Thoracic aorta (tissue), 2 donors: ENCODE results near the gene PDGFC. TPM values are rescaled to one million over a fixed set of nuclear protein-coding genes. Genes with fewer than 3 reads are reported as not detected.

Experiments used
- ATAC-seq: fragments of 150-250 bp; one replicate; pipeline ENCODE4 v1.8.0; 2017; ENCODE audit warnings: low read depth; ENCODE audit not compliant: insufficient number of reproducible peaks, low FRiP score
- DNase-seq: peaks from one replicate; pipeline ENCODE4 v3.0.0-alpha.2; 2020; ENCODE audit warnings: low spot score
- H3K27ac ChIP-seq, 2 donors: fragments of 200-600 bp; sonication (generic); 1 replicate in 1 of 2; 2 replicates in 1 of 2; pipeline ENCODE4 v1.5.1; 2016; ENCODE audit warnings: mild to moderate bottlenecking in 2 of 2, moderate library complexity in 2 of 2
- H3K27me3 ChIP-seq: fragments of 200-600 bp; sonication (generic); replicated peaks from 2 replicates; pipeline ENCODE4 v1.6.0; 2016; ENCODE audit warnings: mild to moderate bottlenecking; ENCODE audit not compliant: insufficient read depth
- H3K36me3 ChIP-seq: fragments of 200-600 bp; sonication (generic); one replicate; pipeline ENCODE4 v1.5.1; 2016
- H3K4me1 ChIP-seq, 2 donors: fragments of 200-600 bp; sonication (generic); 1 replicate in 1 of 2; 2 replicates in 1 of 2; pipeline versions ENCODE4 v1.5.1 to v1.6.0; 2016; ENCODE audit warnings: low read depth in 2 of 2, mild to moderate bottlenecking in 1 of 2; ENCODE audit not compliant: control insufficient read depth in 1 of 2
- H3K4me3 ChIP-seq: fragments of 200-600 bp; sonication (generic); 2 replicates; pipeline ENCODE4 v1.5.1; 2016; ENCODE audit warnings: mild to moderate bottlenecking
- H3K9me3 ChIP-seq: fragments of 200-600 bp; sonication (generic); 2 replicates; pipeline ENCODE4 v1.5.1; 2016
- total RNA-seq, 2 donors: library from RNA; depleted of rRNA; stranded (reverse); fragments of >200 nt; gene quantifications; one replicate each; pipeline versions ENCODE4 v1.1.0 to v1.2.3, GENCODE V29; 2016
- TF ChIP-seq, protein P1 (sequence below): fragments of 200-600 bp; sonication (generic); IDR thresholded peaks from one replicate; pipeline ENCODE4 v1.5.1; 2019; ENCODE audit warnings: antibody characterized with exemption

The PDGFC gene
- total RNA-seq, 2 donors from 2014 or later = 31.4 to 32.8 TPM

DNA sequence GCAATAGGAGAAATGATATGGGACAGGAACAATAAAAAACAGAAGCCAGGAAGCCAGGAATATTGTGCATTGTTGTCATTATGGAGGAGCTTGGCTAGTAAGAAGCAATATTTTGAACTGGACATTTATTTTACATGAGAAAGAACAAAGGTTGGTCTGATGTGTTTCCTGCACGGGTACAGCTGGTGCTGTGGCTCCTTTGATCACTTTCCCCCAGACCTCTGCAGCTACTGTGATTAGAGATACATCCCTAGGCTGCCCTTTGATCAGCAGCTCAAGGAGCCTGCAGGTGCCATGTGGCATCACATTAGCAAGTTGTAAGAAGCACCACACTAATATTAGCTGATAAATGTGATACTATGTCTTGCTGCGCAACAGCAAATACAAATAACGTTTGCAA is 2.5 kb downstream of the PDGFC start:
- TF ChIP-seq, protein P1, sequence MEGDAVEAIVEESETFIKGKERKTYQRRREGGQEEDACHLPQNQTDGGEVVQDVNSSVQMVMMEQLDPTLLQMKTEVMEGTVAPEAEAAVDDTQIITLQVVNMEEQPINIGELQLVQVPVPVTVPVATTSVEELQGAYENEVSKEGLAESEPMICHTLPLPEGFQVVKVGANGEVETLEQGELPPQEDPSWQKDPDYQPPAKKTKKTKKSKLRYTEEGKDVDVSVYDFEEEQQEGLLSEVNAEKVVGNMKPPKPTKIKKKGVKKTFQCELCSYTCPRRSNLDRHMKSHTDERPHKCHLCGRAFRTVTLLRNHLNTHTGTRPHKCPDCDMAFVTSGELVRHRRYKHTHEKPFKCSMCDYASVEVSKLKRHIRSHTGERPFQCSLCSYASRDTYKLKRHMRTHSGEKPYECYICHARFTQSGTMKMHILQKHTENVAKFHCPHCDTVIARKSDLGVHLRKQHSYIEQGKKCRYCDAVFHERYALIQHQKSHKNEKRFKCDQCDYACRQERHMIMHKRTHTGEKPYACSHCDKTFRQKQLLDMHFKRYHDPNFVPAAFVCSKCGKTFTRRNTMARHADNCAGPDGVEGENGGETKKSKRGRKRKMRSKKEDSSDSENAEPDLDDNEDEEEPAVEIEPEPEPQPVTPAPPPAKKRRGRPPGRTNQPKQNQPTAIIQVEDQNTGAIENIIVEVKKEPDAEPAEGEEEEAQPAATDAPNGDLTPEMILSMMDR = no peak
- peak overlapping the region; percentile 94 to 97 for H3K27ac ChIP-seq
- peak overlapping the region; percentile 74 for H3K4me3 ChIP-seq
- no peaks in the 10 kb centered on the region for H3K36me3 ChIP-seq
- DNase-seq (no peak), ATAC-seq (no peak)
- H3K27me3 ChIP-seq = no peaks in the 10 kb centered on the region
- no peaks in the 10 kb centered on the region for H3K9me3 ChIP-seq
- peaks cover 17 to 53% of the 10 kb centered on the region in 2 donors for H3K4me1 ChIP-seq

GRCh38 chr4:156968479-156968984 is 3.1 kb downstream of the PDGFC start:
- TF ChIP-seq, protein P1 = peak; percentile 79
- Histone ChIP-seq H3K36me3 (no peaks in the 10 kb centered on the region), H3K27ac (peak overlapping the region; percentile 94 to 97), H3K4me3 (peak overlapping the region; percentile 74), H3K4me1 (peaks cover 17 to 58% of the 10 kb centered on the region in 2 donors), H3K27me3 (no peaks in the 10 kb centered on the region), H3K9me3 (no peaks in the 10 kb centered on the region)
- ATAC-seq (no peak), DNase-seq (no peak)

GRCh38 chr4:156966836-156967235 is 4.8 kb downstream of the PDGFC start:
- TF ChIP-seq, protein P1 = no peak
- H3K27ac ChIP-seq = no peak overlapping the region
- no peaks in the 10 kb centered on the region for H3K27me3 ChIP-seq
- no peaks in the 10 kb centered on the region for H3K9me3 ChIP-seq
- H3K4me3 ChIP-seq = no peak overlapping the region
- H3K36me3 ChIP-seq = no peaks in the 10 kb centered on the region
- H3K4me1 ChIP-seq = peaks cover 23 to 64% of the 10 kb centered on the region in 2 donors
- DNase-seq = no peak
- no peak for ATAC-seq

- H3K4me1 ChIP-seq = peaks cover 30 to 84% of the 10 kb centered on the region in 2 donors
- H3K27ac ChIP-seq = peak overlapping the region in 1 of 2 donors; percentile 67
- no peak for ATAC-seq
These were observed 8.2 kb downstream of the PDGFC start for GRCh38 chr4:156963419-156963818.

DNA sequence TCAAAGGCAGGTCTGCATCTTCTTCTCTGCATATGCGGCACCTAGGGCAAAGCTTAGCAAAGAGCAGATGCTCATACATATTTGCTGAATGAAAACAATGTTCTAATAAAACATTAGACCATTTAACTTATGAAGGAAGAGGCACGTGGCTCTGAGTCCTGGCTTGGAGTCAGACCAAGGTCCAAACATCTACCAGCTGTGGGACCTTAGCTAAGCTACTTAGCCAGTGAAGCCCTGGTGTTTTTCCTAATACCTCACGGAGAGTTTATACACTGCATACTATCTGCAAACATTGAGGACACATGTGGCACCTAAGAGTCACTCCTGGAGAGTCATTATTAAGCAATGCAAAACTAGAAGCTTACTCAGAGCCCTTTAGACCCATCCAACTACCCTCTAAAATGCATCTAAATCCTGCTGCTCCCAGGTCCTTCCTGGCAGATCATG is 9.0 kb downstream of the PDGFC start:
- Histone ChIP-seq H3K27ac (peak overlapping the region; percentile 15 to 67), H3K4me1 (peaks cover 33 to 84% of the 10 kb centered on the region in 2 donors), H3K36me3 (no peaks in the 10 kb centered on the region), H3K27me3 (no peaks in the 10 kb centered on the region), H3K4me3 (peak overlapping the region; percentile 33), H3K9me3 (no peaks in the 10 kb centered on the region)
- DNase-seq (no peak), ATAC-seq (peak; percentile 50)
- TF ChIP-seq, protein P1 = no peak

More at GRCh38 chr4:156963419-156963818, 8.2 kb downstream of the PDGFC start:
- Histone ChIP-seq H3K4me3 (no peak overlapping the region), H3K9me3 (no peaks in the 10 kb centered on the region), H3K36me3 (no peaks in the 10 kb centered on the region), H3K27me3 (no peaks in the 10 kb centered on the region)
- DNase-seq = no peak
- TF ChIP-seq, protein P1 = no peak
